ENCODE results near the gene CHD6. TPM values are rescaled to one million over a fixed set of nuclear protein-coding genes. Genes with fewer than 3 reads are reported as not detected.

Gene CHD6
- total RNA-seq, 5 donors from 2014 or later (not counting 1 experiment from before 2014, with no cell fraction given), result 68.4 to 105 (median 74.9) TPM

- POLR2A ChIA-PET, result no interaction called here
- Mint-ChIP-seq H3K4me1 (peaks cover 0 to 9% (median 7%) of the 10 kb centered on the region in 3 donors), H3K36me3 (no peaks in the 10 kb centered on the region), H3K9me3 (peaks cover 4 to 5% (median 5%) of the 10 kb centered on the region in 3 donors), H3K27me3 (peaks cover 40 to 66% of the 10 kb centered on the region in 2 donors), H3K4me3 (no peak overlapping the region), H3K27ac (no peak overlapping the region)
- CTCF ChIA-PET, result no interaction called here
- no peaks in the 10 kb centered on the region for H3K36me3 ChIP-seq (ENCODE audit: control insufficient read depth in 2 of 2, extremely low read depth in 1 of 2, insufficient read depth in 1 of 2, low read length in 1 of 2)
- no peak overlapping the region for H3K4me3 ChIP-seq (ENCODE audit: control insufficient read depth in 1 of 2, extremely low read depth in 1 of 2, low read length in 1 of 2)
- no peak for DNase-seq
- H3K4me1 ChIP-seq (ENCODE audit: control insufficient read depth in 1 of 2, extremely low read depth in 1 of 2, insufficient read depth in 2 of 2, low read length in 2 of 2), result no peaks in the 10 kb centered on the region
- no peak overlapping the region for H3K27ac ChIP-seq (ENCODE audit: low read length)
- peaks cover 3 to 63% of the 10 kb centered on the region in 2 experiments for H3K27me3 ChIP-seq (replicated peaks in 1 of 2; ENCODE audit: control insufficient read depth in 2 of 2, extremely low read depth in 1 of 2, insufficient read depth in 2 of 2, low read length in 1 of 2)
- H3K9me3 ChIP-seq, result no peaks in the 10 kb centered on the region
- WGBS (ENCODE audit: insufficient coverage), result 13% methylated on average over 1 of the region's 2 CpGs
- ATAC-seq (replicated peaks in 1 of 4), result no peak
Measured at GRCh38 chr20:41369673-41370072, 248.5 kb downstream of the CHD6 start.

DNA sequence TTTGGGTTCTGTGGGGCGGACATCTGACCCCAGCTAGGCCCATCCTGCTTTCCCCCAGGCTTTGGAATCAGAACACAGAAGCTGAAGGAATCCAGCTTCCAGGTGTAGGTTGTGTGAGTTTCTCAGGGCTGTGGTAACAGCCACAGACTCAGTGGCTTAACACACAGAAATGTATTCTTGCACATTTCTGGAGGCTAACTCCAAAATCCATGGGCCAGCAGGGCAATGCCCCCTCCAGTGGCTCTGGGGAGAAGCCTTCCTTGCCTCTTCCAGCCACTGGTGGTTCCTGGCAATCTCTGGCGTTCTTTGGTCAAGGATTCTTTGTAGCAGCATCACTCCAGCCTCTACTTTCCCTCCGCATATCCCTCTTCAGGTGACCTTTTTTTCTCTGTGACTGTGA, 250.2 kb downstream of the CHD6 start:
- ATAC-seq (replicated peaks in 1 of 4), result no peak
- H3K36me3 ChIP-seq (ENCODE audit: control insufficient read depth in 2 of 2, extremely low read depth in 1 of 2, insufficient read depth in 1 of 2, low read length in 1 of 2), result no peaks in the 10 kb centered on the region
- no peak for DNase-seq
- no peaks in the 10 kb centered on the region for H3K9me3 ChIP-seq
- peaks cover 4 to 5% (median 5%) of the 10 kb centered on the region in 3 donors for H3K9me3 Mint-ChIP-seq
- POLR2A ChIA-PET, result no interaction called here
- H3K4me1 ChIP-seq (ENCODE audit: control insufficient read depth in 1 of 2, extremely low read depth in 1 of 2, insufficient read depth in 2 of 2, low read length in 2 of 2), result no peaks in the 10 kb centered on the region
- no peaks in the 10 kb centered on the region for H3K36me3 Mint-ChIP-seq
- H3K4me1 Mint-ChIP-seq, result peaks cover 0 to 9% (median 7%) of the 10 kb centered on the region in 3 donors
- WGBS (ENCODE audit: insufficient coverage), result 72% methylated on average over 2 of the region's 3 CpGs
- peaks cover 3 to 56% of the 10 kb centered on the region in 2 experiments for H3K27me3 ChIP-seq (replicated peaks in 1 of 2; ENCODE audit: control insufficient read depth in 2 of 2, extremely low read depth in 1 of 2, insufficient read depth in 2 of 2, low read length in 1 of 2)
- peaks cover 34 to 55% of the 10 kb centered on the region in 2 donors for H3K27me3 Mint-ChIP-seq
- CTCF ChIA-PET, result no interaction called here
- no peak overlapping the region for H3K27ac Mint-ChIP-seq
- H3K4me3 Mint-ChIP-seq, result peak overlapping the region in 1 of 3 donors; percentile 79
- H3K27ac ChIP-seq (ENCODE audit: low read length), result no peak overlapping the region
- H3K4me3 ChIP-seq (ENCODE audit: control insufficient read depth in 1 of 2, extremely low read depth in 1 of 2, low read length in 1 of 2), result no peak overlapping the region

GRCh38 chr20:41367393-41367695, 250.8 kb downstream of the CHD6 start:
- DNase-seq (no peak), ATAC-seq (replicated peaks in 1 of 4) (no peak)
- Histone ChIP-seq H3K4me3 (ENCODE audit: control insufficient read depth in 1 of 2, extremely low read depth in 1 of 2, low read length in 1 of 2) (no peak overlapping the region), H3K36me3 (ENCODE audit: control insufficient read depth in 2 of 2, extremely low read depth in 1 of 2, insufficient read depth in 1 of 2, low read length in 1 of 2) (no peaks in the 10 kb centered on the region), H3K4me1 (ENCODE audit: control insufficient read depth in 1 of 2, extremely low read depth in 1 of 2, insufficient read depth in 2 of 2, low read length in 2 of 2) (no peaks in the 10 kb centered on the region), H3K27me3 (replicated peaks in 1 of 2; ENCODE audit: control insufficient read depth in 2 of 2, extremely low read depth in 1 of 2, insufficient read depth in 2 of 2, low read length in 1 of 2) (peaks cover 3 to 52% of the 10 kb centered on the region in 2 experiments), H3K9me3 (no peaks in the 10 kb centered on the region), H3K27ac (ENCODE audit: low read length) (no peak overlapping the region)
- peak overlapping the region; percentile 24 to 79 (median 57) for H3K4me3 Mint-ChIP-seq
- peaks cover 0 to 9% (median 7%) of the 10 kb centered on the region in 3 donors for H3K4me1 Mint-ChIP-seq
- peaks cover 34 to 50% of the 10 kb centered on the region in 2 donors for H3K27me3 Mint-ChIP-seq
- ChIA-PET CTCF (no interaction called here), POLR2A (no interaction called here)
- H3K9me3 Mint-ChIP-seq, result peaks cover 0 to 5% (median 5%) of the 10 kb centered on the region in 3 donors
- H3K36me3 Mint-ChIP-seq, result no peaks in the 10 kb centered on the region
- H3K27ac Mint-ChIP-seq, result peak overlapping the region in 1 of 2 donors; percentile 43
- 47% methylated on average over 13 of the region's 13 CpGs for WGBS (ENCODE audit: insufficient coverage)

DNA sequence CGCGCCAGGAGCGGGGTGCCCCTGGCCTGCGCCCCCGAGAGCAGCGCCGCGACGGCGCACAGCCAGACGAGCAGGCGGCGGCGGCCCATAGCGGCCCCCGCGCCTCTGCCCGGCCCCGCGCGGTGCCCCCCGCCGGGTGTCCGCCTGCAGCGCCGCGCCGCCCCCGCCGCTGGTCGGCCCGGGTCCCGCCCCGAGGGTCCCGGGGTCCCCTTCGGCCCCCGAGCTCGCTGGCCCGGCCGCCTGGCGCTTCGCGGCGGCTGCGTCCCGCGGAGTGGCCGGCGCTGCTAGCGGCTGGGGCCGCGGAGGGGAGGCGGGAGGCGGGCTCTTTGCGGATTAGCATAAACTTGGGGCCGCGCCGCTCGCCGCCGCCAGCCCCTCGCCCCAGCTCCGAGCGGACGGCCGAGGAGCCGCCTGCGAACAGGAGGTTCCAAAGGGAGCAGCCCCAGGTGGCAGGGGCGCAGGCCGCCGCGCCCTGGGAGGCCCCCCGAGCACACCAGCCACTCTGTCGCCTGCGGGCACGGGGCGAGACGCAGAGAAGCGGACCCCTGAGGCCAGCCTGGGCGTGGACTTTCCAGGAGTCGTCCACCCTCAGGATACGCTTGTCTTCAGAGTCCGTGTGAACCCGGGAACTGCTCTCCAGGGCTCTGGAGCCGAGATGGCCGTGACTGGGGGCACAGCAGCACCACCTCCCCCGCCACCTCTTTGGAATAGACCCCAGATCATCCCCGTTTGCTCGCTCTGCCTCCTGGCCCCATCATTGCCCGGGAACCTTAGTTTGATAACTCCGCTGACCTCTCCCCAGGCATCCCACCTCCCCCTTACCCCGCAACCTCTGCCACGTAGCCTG, 251.4 kb downstream of the CHD6 start, which contains the start of gene EMILIN3:
Gene EMILIN3 (minus strand): TSS at position 273 of the 847 bp plus-strand sequence. CDS start 184 bp downstream, at position 89.
- Histone ChIP-seq H3K4me1 (ENCODE audit: control insufficient read depth in 1 of 2, extremely low read depth in 1 of 2, insufficient read depth in 2 of 2, low read length in 2 of 2) (no peaks in the 10 kb centered on the region), H3K36me3 (ENCODE audit: control insufficient read depth in 2 of 2, extremely low read depth in 1 of 2, insufficient read depth in 1 of 2, low read length in 1 of 2) (no peaks in the 10 kb centered on the region), H3K9me3 (no peaks in the 10 kb centered on the region), H3K27me3 (replicated peaks in 1 of 2; ENCODE audit: control insufficient read depth in 2 of 2, extremely low read depth in 1 of 2, insufficient read depth in 2 of 2, low read length in 1 of 2) (peaks cover 3 to 48% of the 10 kb centered on the region in 2 experiments), H3K4me3 (ENCODE audit: control insufficient read depth in 1 of 2, extremely low read depth in 1 of 2, low read length in 1 of 2) (peak within 1 kb of the TSS in 1 of 2 donors; percentile 17), H3K27ac (ENCODE audit: low read length) (no peak within 1 kb of the TSS)
- ATAC-seq (replicated peaks in 1 of 4), result no peak
- H3K36me3 Mint-ChIP-seq, result no peaks in the 10 kb centered on the region
- DNase-seq, result no peak
- H3K27me3 Mint-ChIP-seq, result peaks cover 34 to 50% of the 10 kb centered on the region in 2 donors
- 4% methylated on average over 90 of the region's 93 CpGs for WGBS (ENCODE audit: insufficient coverage)
- H3K27ac Mint-ChIP-seq, result peak within 1 kb of the TSS in 1 of 2 donors; percentile 43
- ChIA-PET POLR2A (no interaction called here), CTCF (no interaction called here)
- peak within 1 kb of the TSS; percentile 24 to 79 (median 57) for H3K4me3 Mint-ChIP-seq
- peaks cover 0 to 5% (median 5%) of the 10 kb centered on the region in 3 donors for H3K9me3 Mint-ChIP-seq
- H3K4me1 Mint-ChIP-seq, result peaks cover 0 to 9% (median 7%) of the 10 kb centered on the region in 3 donors

- Mint-ChIP-seq H3K9me3 (no peaks in the 10 kb centered on the region), H3K27me3 (peaks cover 34 to 44% of the 10 kb centered on the region in 2 donors), H3K36me3 (no peaks in the 10 kb centered on the region), H3K4me3 (no peak overlapping the region), H3K4me1 (peaks cover 0 to 9% (median 7%) of the 10 kb centered on the region in 3 donors), H3K27ac (no peak overlapping the region)
- H3K27me3 ChIP-seq (replicated peaks in 1 of 2; ENCODE audit: control insufficient read depth in 2 of 2, extremely low read depth in 1 of 2, insufficient read depth in 2 of 2, low read length in 1 of 2), result peaks cover 3 to 48% of the 10 kb centered on the region in 2 experiments
- ChIA-PET POLR2A (no interaction called here), CTCF (no interaction called here)
- ATAC-seq (replicated peaks in 1 of 4), result peak in 1 of 4 experiments; percentile 37
- no peaks in the 10 kb centered on the region for H3K9me3 ChIP-seq
- no peak for DNase-seq
- no peak overlapping the region for H3K27ac ChIP-seq (ENCODE audit: low read length)
- no peaks in the 10 kb centered on the region for H3K36me3 ChIP-seq (ENCODE audit: control insufficient read depth in 2 of 2, extremely low read depth in 1 of 2, insufficient read depth in 1 of 2, low read length in 1 of 2)
- no peaks in the 10 kb centered on the region for H3K4me1 ChIP-seq (ENCODE audit: control insufficient read depth in 1 of 2, extremely low read depth in 1 of 2, insufficient read depth in 2 of 2, low read length in 2 of 2)
- 10% methylated on average over 57 of the region's 76 CpGs for WGBS (ENCODE audit: insufficient coverage)
- H3K4me3 ChIP-seq (ENCODE audit: control insufficient read depth in 1 of 2, extremely low read depth in 1 of 2, low read length in 1 of 2), result peak overlapping the region in 1 of 2 donors; percentile 17
Measured at GRCh38 chr20:41365777-41366545, 252.2 kb downstream of the CHD6 start.

DNA sequence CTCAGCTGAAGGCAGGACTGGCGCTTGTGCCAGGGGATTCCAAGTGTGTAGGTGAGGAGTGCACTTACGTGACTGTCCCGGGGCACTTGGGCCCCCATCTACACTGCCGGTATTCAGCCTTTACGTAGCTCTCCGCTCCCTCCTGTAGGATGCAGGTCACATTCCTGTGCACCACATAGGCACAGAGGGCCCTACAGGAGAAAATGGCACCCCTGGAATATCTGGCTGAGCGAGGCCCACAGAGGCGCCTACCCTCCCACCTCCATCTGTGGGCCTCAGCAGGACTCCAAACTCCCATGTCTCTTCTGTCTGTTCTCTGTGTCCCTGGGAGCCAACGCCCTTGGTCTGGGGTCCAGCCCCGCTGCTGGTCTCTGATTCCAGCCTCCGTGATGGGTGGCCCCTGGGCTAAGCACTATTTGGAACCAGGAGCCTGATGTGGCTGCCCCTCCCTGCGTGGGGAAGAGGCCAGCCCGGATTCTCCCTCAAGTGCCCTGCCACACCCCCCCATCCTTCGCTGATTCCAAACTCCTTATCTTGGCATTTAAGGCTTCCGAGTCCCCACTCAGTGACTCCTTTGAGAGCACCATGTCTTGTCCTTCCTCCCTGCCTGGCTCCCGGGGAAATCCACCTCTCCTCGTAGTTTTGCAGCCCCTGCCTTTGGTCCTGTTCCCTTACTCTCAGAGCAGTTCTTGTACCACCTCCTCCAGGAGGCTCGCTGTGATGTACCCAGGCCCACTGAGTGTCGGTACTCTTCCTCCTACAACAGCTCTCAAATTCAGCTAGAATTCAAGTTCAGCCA, 253.0 kb downstream of the CHD6 start:
- Histone ChIP-seq H3K9me3 (no peaks in the 10 kb centered on the region), H3K27me3 (replicated peaks in 1 of 2; ENCODE audit: control insufficient read depth in 2 of 2, extremely low read depth in 1 of 2, insufficient read depth in 2 of 2, low read length in 1 of 2) (peaks cover 3 to 48% of the 10 kb centered on the region in 2 experiments), H3K36me3 (ENCODE audit: control insufficient read depth in 2 of 2, extremely low read depth in 1 of 2, insufficient read depth in 1 of 2, low read length in 1 of 2) (no peaks in the 10 kb centered on the region), H3K4me1 (ENCODE audit: control insufficient read depth in 1 of 2, extremely low read depth in 1 of 2, insufficient read depth in 2 of 2, low read length in 2 of 2) (no peaks in the 10 kb centered on the region), H3K4me3 (ENCODE audit: control insufficient read depth in 1 of 2, extremely low read depth in 1 of 2, low read length in 1 of 2) (no peak overlapping the region), H3K27ac (ENCODE audit: low read length) (no peak overlapping the region)
- peak overlapping the region in 1 of 2 donors; percentile 19 for H3K27ac Mint-ChIP-seq
- 75% methylated on average over 16 of the region's 19 CpGs for WGBS (ENCODE audit: insufficient coverage)
- no peaks in the 10 kb centered on the region for H3K36me3 Mint-ChIP-seq
- peaks cover 0 to 9% (median 7%) of the 10 kb centered on the region in 3 donors for H3K4me1 Mint-ChIP-seq
- H3K27me3 Mint-ChIP-seq, result peaks cover 33 to 41% of the 10 kb centered on the region in 2 donors
- no peaks in the 10 kb centered on the region for H3K9me3 Mint-ChIP-seq
- H3K4me3 Mint-ChIP-seq, result no peak overlapping the region
- ChIA-PET POLR2A (no interaction called here), CTCF (no interaction called here)
- DNase-seq, result no peak
- ATAC-seq (replicated peaks in 1 of 4), result no peak

Data from T-cell (primary cell).